B cell (primary cell): ENCODE data around the gene RRBP1. TPM values are rescaled to one million over a fixed set of nuclear protein-coding genes. Genes with fewer than 3 reads are reported as not detected.

Experiments used
- polyA plus RNA-seq: library from polyadenylated mRNA; depleted of rRNA; stranded (reverse); fragments of >200 nt; gene quantifications from 2 replicates; pipeline ENCODE4 v1.2.3, GENCODE V29; 2012
- total RNA-seq, 2 donors: library from RNA; stranded (reverse); fragments of 120-200 nt in 1 of 2; gene quantifications; 1 replicate in 1 of 2; 2 replicates in 1 of 2; pipeline versions ENCODE4 v1.2.3 to v1.2.4, GENCODE V29; 2013 to 2022

RRBP1 gene
- total and polyA plus RNA-seq, 2 donors (not counting 1 experiment from before 2014, with no cell fraction given), result 10.9 to 27.5 TPM

Other genes with a start within 250 kb of the RRBP1 start
- gene BFSP1, start 150.9 kb downstream of the RRBP1 start, total RNA-seq, result not detected in 2 replicates
- gene BFSP1, start 150.9 kb downstream of the RRBP1 start, polyA plus RNA-seq, result not detected in 2 replicates
- gene DSTN, start 112.2 kb downstream of the RRBP1 start, total RNA-seq, result 12.9 and 13.4 TPM in 2 replicates
- 6.6 and 8.7 TPM in 2 replicates for gene DSTN, start 112.2 kb downstream of the RRBP1 start, polyA plus RNA-seq
- gene BANF2, start 17.7 kb upstream of the RRBP1 start, total RNA-seq, result not detected in 2 replicates
- gene BANF2, start 17.7 kb upstream of the RRBP1 start, polyA plus RNA-seq, result not detected in 2 replicates